Mesendoderm (in vitro differentiated cells): ENCODE results near the gene CANX. TPM values are rescaled to one million over a fixed set of nuclear protein-coding genes. Genes with fewer than 3 reads are reported as not detected.
A peak's percentile ranks its signal among the peaks of the same experiment; 100 is the strongest.
"Not testable (repeated sequence)": the region's sequence is repeated elsewhere in the genome, so short reads cannot be mapped to it uniquely, and the experiment has no call there.

Source experiments
- DNase-seq: peaks from one replicate; pipeline ENCODE4 v3.0.0; 2013
- H2AK5ac ChIP-seq: 2 replicates; pipeline ENCODE4 v1.6.1; 2013; ENCODE audit warnings: low read length, inconsistent platforms
- H2BK120ac ChIP-seq: 2 replicates; pipeline ENCODE4 v1.6.1; 2013; ENCODE audit warnings: low read depth, mild to moderate bottlenecking, low read length, moderate library complexity, mixed read lengths
- H2BK15ac ChIP-seq: replicated peaks from 2 replicates; pipeline ENCODE4 v1.6.1; 2013; ENCODE audit warnings: low read depth, mild to moderate bottlenecking, moderate library complexity
- H2BK5ac ChIP-seq: 2 replicates; pipeline ENCODE4 v1.6.1; 2013; ENCODE audit warnings: low read length, inconsistent platforms
- H3K18ac ChIP-seq: 2 replicates; pipeline ENCODE4 v1.6.1; 2013; ENCODE audit warnings: mild to moderate bottlenecking, low read length, mixed read lengths
- H3K23ac ChIP-seq: one replicate; pipeline ENCODE4 v1.6.1; 2013; ENCODE audit warnings: low read length
- H3K27ac ChIP-seq: 2 replicates; pipeline ENCODE4 v1.5.1; 2013; ENCODE audit warnings: low read depth, mild to moderate bottlenecking, inconsistent platforms, low read length, moderate library complexity
- H3K27me3 ChIP-seq: 2 replicates; pipeline ENCODE4 v1.6.1; 2013; ENCODE audit warnings: low read length, control low read depth, mild to moderate bottlenecking, inconsistent platforms; ENCODE audit not compliant: insufficient read depth, poor library complexity
- H3K36me3 ChIP-seq: 2 replicates; pipeline ENCODE4 v1.6.1; 2013; ENCODE audit warnings: low read length, inconsistent platforms; ENCODE audit not compliant: control insufficient read depth, insufficient read depth
- H3K4ac ChIP-seq: one replicate; pipeline ENCODE4 v1.6.1; 2013; ENCODE audit warnings: low read depth, mild to moderate bottlenecking, low read length, moderate library complexity
- H3K4me1 ChIP-seq: 2 replicates; pipeline ENCODE4 v1.6.1; 2013; ENCODE audit warnings: low read depth, low read length, inconsistent platforms; ENCODE audit not compliant: control insufficient read depth
- H3K4me2 ChIP-seq: 2 replicates; pipeline ENCODE4 v1.6.1; 2013; ENCODE audit warnings: low read length
- H3K4me3 ChIP-seq: 2 replicates; pipeline ENCODE4 v1.5.1; 2013; ENCODE audit warnings: mild to moderate bottlenecking, low read length
- H3K56ac ChIP-seq: one replicate; pipeline ENCODE4 v1.6.1; 2013; ENCODE audit warnings: low read length
- H3K79me1 ChIP-seq: 2 replicates; pipeline ENCODE4 v1.6.1; 2013; ENCODE audit warnings: low read length, inconsistent platforms
- H3K79me2 ChIP-seq: 2 replicates; pipeline ENCODE4 v1.6.1; 2013; ENCODE audit warnings: mild to moderate bottlenecking, low read length; ENCODE audit not compliant: control insufficient read depth, insufficient read depth
- H3K9ac ChIP-seq: 2 replicates; pipeline ENCODE4 v1.6.1; 2013; ENCODE audit warnings: low read length, inconsistent platforms
- H4K5ac ChIP-seq: one replicate; pipeline ENCODE4 v1.6.1; 2013; ENCODE audit warnings: low read length
- H4K8ac ChIP-seq: one replicate; pipeline ENCODE4 v1.6.1; 2013; ENCODE audit warnings: low read depth, mild to moderate bottlenecking, control low read depth, low read length, moderate library complexity
- WGBS: extraction: QIAGEN DNeasy Blood & Tissue Kit; methylation state at CpG from one replicate; pipeline ENCODE4 v1.1.7; 2013; ENCODE audit warnings: low lambda C conversion rate, missing lambda C conversion rate; ENCODE audit not compliant: insufficient coverage; ENCODE audit errors: extremely low coverage; 5-methylcytosine and 5-hydroxymethylcytosine counted together
- polyA plus RNA-seq, 2 experiments: library from polyadenylated mRNA; stranded (reverse); fragments of 200-250 nt; gene quantifications; one replicate each; pipeline ENCODE4 v1.2.3, GENCODE V29; 2013

Gene CANX, protein sequence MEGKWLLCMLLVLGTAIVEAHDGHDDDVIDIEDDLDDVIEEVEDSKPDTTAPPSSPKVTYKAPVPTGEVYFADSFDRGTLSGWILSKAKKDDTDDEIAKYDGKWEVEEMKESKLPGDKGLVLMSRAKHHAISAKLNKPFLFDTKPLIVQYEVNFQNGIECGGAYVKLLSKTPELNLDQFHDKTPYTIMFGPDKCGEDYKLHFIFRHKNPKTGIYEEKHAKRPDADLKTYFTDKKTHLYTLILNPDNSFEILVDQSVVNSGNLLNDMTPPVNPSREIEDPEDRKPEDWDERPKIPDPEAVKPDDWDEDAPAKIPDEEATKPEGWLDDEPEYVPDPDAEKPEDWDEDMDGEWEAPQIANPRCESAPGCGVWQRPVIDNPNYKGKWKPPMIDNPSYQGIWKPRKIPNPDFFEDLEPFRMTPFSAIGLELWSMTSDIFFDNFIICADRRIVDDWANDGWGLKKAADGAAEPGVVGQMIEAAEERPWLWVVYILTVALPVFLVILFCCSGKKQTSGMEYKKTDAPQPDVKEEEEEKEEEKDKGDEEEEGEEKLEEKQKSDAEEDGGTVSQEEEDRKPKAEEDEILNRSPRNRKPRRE
- polyA plus RNA-seq (2013, experiment 1 of 2) = 382 TPM
- polyA plus RNA-seq (2013, experiment 2 of 2) = 362 TPM

- H2AK5ac ChIP-seq = peak within 1 kb of the TSS; percentile 64
- no peak within 1 kb of the TSS for H4K8ac ChIP-seq
- peak within 1 kb of the TSS; percentile 94 for H3K18ac ChIP-seq
- DNase-seq = no peak
- peak within 1 kb of the TSS; percentile 71 for H4K5ac ChIP-seq
- no CpG with 5 or more reads among the region's 58 CpGs for WGBS
- peak within 1 kb of the TSS; percentile 65 for H2BK5ac ChIP-seq
- H3K56ac ChIP-seq = peak within 1 kb of the TSS; percentile 97
- peak within 1 kb of the TSS; percentile 99 for H3K4ac ChIP-seq
- H2BK15ac ChIP-seq = no peak within 1 kb of the TSS
- H3K27me3 ChIP-seq = no peaks in the 10 kb centered on the region
- H3K79me2 ChIP-seq = peaks cover 48% of the 10 kb centered on the region
- H3K4me3 ChIP-seq = peak within 1 kb of the TSS; percentile 82
- peak within 1 kb of the TSS; percentile 95 for H3K4me2 ChIP-seq
- peaks cover 2% of the 10 kb centered on the region for H3K36me3 ChIP-seq
- peak within 1 kb of the TSS; percentile 95 for H3K27ac ChIP-seq
- peaks cover 1% of the 10 kb centered on the region for H3K4me1 ChIP-seq
- H3K9ac ChIP-seq = peak within 1 kb of the TSS; percentile 95
- H2BK120ac ChIP-seq = peak within 1 kb of the TSS; percentile 39
- H3K23ac ChIP-seq = peak within 1 kb of the TSS; percentile 95
- H3K79me1 ChIP-seq = peaks cover 3% of the 10 kb centered on the region
These were observed at the start of gene CANX for GRCh38 chr5:179698935-179699615. Gene CANX (plus strand): TSS chr5:179698967. CDS start chr5:179705682, 6,715 bp downstream.

DNA sequence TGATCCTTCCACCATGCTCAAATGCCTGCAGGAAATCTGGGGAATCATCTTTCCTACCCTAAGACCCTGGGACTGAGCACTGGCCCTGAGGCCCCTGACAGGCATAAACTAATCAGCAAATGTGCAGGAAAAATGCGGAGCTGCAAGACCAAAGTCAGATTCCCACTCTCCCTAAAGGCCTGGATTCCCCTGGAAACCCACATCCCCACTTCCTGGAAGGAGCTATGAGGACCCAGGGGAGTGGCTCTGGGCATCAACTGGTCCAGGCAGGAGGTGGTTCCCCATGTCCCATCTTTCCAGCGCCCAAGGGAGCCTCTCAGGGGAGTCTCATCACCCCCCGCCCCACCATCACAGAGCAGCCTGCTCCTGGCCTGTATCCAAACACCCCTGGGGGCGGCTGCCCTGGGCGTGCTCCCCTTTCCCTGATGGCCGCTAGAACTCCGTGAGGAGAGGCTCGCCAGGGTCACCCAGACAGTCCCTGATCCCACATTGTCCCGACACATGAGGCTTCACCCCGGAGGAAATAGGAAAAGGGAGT is 49.5 kb upstream of the CANX start:
- H3K27me3 ChIP-seq, H3K36me3 ChIP-seq, H2BK5ac ChIP-seq, H3K4me1 ChIP-seq, H3K4me2 ChIP-seq, H3K4ac ChIP-seq, H3K18ac ChIP-seq, H3K4me3 ChIP-seq, H2BK120ac ChIP-seq, H3K79me2 ChIP-seq, H3K27ac ChIP-seq, H3K9ac ChIP-seq, DNase-seq, H3K23ac ChIP-seq, H4K5ac ChIP-seq, H4K8ac ChIP-seq, H3K56ac ChIP-seq, H2BK15ac ChIP-seq, H2AK5ac ChIP-seq, H3K79me1 ChIP-seq: not testable (repeated sequence)
- no CpG with 5 or more reads among the region's 10 CpGs for WGBS

- H3K79me2 ChIP-seq, H2AK5ac ChIP-seq, H3K27me3 ChIP-seq, H3K4me2 ChIP-seq, H3K18ac ChIP-seq, H3K27ac ChIP-seq, H4K8ac ChIP-seq, H3K36me3 ChIP-seq, H2BK120ac ChIP-seq, H3K4ac ChIP-seq, H3K79me1 ChIP-seq, H3K9ac ChIP-seq, H3K23ac ChIP-seq, H2BK15ac ChIP-seq, H2BK5ac ChIP-seq, DNase-seq, H3K4me1 ChIP-seq, H4K5ac ChIP-seq, H3K56ac ChIP-seq, H3K4me3 ChIP-seq: not testable (repeated sequence)
- no CpG with 5 or more reads among the region's 26 CpGs for WGBS
These were observed 48.5 kb upstream of the CANX start for GRCh38 chr5:179650245-179650644.

DNA sequence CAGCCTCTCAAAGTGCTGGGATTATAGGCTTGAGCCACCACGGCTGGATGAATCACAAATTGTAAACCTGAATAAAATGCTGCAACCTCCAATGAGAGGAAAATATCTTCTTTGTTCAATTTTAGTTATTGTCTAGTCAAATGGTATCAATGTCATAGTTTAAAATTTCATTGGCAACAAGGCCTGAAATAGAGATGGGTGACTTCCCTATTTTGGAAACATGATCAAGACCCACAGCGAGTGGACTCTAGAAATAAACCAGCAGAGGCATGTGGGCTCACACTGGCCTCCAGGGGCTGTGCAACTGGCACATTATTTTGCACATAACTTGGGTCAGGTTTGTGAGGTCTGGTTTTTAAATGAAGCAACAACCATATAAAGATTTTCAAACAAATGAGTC is 45.6 kb upstream of the CANX start:
- not testable (repeated sequence) for H2BK120ac ChIP-seq, H3K9ac ChIP-seq, H3K79me1 ChIP-seq, H3K79me2 ChIP-seq, H3K27ac ChIP-seq, H3K36me3 ChIP-seq, DNase-seq, H3K4me2 ChIP-seq, H3K18ac ChIP-seq, H3K56ac ChIP-seq, H3K4me1 ChIP-seq, H2BK5ac ChIP-seq, H4K5ac ChIP-seq, H3K23ac ChIP-seq, H3K27me3 ChIP-seq, H2BK15ac ChIP-seq, H3K4me3 ChIP-seq, H3K4ac ChIP-seq, H4K8ac ChIP-seq, H2AK5ac ChIP-seq
- no CpG with 5 or more reads among the region's 2 CpGs for WGBS

GRCh38 chr5:179657302-179658178 is 41.2 kb upstream of the CANX start:
- H3K27ac ChIP-seq, DNase-seq, H3K4me1 ChIP-seq, H3K4ac ChIP-seq, H3K9ac ChIP-seq, H4K5ac ChIP-seq, H2BK120ac ChIP-seq, H3K23ac ChIP-seq, H2BK5ac ChIP-seq, H3K36me3 ChIP-seq, H2AK5ac ChIP-seq, H3K56ac ChIP-seq, H3K4me2 ChIP-seq, H3K4me3 ChIP-seq, H3K79me1 ChIP-seq, H3K79me2 ChIP-seq, H3K27me3 ChIP-seq, H4K8ac ChIP-seq, H3K18ac ChIP-seq, H2BK15ac ChIP-seq: not testable (repeated sequence)
- WGBS = no CpG with 5 or more reads among the region's 50 CpGs
